Heart left ventricle (tissue), 16 donors: ENCODE measurements around the gene AGXT. TPM values are rescaled to one million over a fixed set of nuclear protein-coding genes. Genes with fewer than 3 reads are reported as not detected.

Experiments
- ATAC-seq, 4 donors: fragments of 200-7000 bp; cut with Tn5 transposase; one replicate each; pipeline ENCODE4 v1.9.1; 2020 to 2022; ENCODE audit warnings: moderate library complexity in 4 of 4, mild to moderate bottlenecking in 3 of 4, moderate number of reproducible peaks in 1 of 4
- DNase-seq, 5 donors: peaks; one replicate each; pipeline ENCODE4 v3.0.0-alpha.2; 2020
- H3K27ac ChIP-seq, 12 donors: fragments of 200-600 bp; sonication (generic) in 4 of 12; one replicate each; pipeline versions ENCODE4 v1.5.0 to v1.8.0; 2016 to 2022; ENCODE audit warnings: mild to moderate bottlenecking in 2 of 12
- H3K27me3 ChIP-seq, 9 donors: fragments of 200-600 bp; sonication (generic) in 2 of 9; one replicate each; pipeline versions ENCODE4 v1.5.1 to v1.8.0; 2016 to 2022; ENCODE audit warnings: mild to moderate bottlenecking in 3 of 9
- H3K36me3 ChIP-seq, 9 donors: fragments of 200-600 bp; sonication (generic) in 2 of 9; one replicate each; pipeline versions ENCODE4 v1.5.0 to v1.8.0; 2018 to 2022; ENCODE audit warnings: mild to moderate bottlenecking in 2 of 9
- H3K4me1 ChIP-seq, 12 donors: fragments of 200-600 bp; sonication (generic) in 4 of 12; one replicate each; pipeline versions ENCODE4 v1.5.0 to v1.8.0; 2016 to 2022; ENCODE audit warnings: mild to moderate bottlenecking in 3 of 12
- H3K4me3 ChIP-seq, 12 donors: fragments of 200-600 bp; sonication (generic) in 4 of 12; one replicate each; pipeline versions ENCODE4 v1.5.0 to v1.8.0; 2017 to 2022; ENCODE audit warnings: mild to moderate bottlenecking in 9 of 12, moderate library complexity in 4 of 12
- H3K9me3 ChIP-seq, 12 donors: fragments of 200-600 bp; sonication (generic) in 4 of 12; one replicate each; pipeline versions ENCODE4 v1.5.0 to v1.8.0; 2016 to 2022; ENCODE audit warnings: mild to moderate bottlenecking in 1 of 12
- POLR2A ChIP-seq, 2 donors: fragments of 450-650 bp; IDR thresholded peaks; one replicate each; pipeline ENCODE4 v1.6.1; 2017; ENCODE audit warnings: antibody characterized with exemption in 2 of 2, mild to moderate bottlenecking in 2 of 2, moderate library complexity in 2 of 2
- WGBS, 4 donors: extraction: QIAGEN DNeasy Blood & Tissue Kit in 2 of 4; methylation state at CpG; one replicate each; pipeline versions ENCODE4 v1.1.5 to v1.1.7; 2013 to 2018; 5-methylcytosine and 5-hydroxymethylcytosine counted together
- intact Hi-C, 10 donors: fragments of 100-400 bp; cut with DNase I; formaldehyde crosslinking; loops; one replicate each; pipeline versions ENCODE4 v1.11.1 to v1.14.2; 2022
- polyA plus RNA-seq, 2 donors: library from polyadenylated mRNA; stranded (reverse); fragments of 200-250 nt; gene quantifications; one replicate each; pipeline ENCODE4 v1.2.3, GENCODE V29; 2013
- total RNA-seq, 9 donors: library from RNA; depleted of rRNA in 2 of 9; stranded (reverse); fragments of >200 nt in 2 of 9; fragmentation: NEBNext Ultra II Directional in 3 of 9; extraction: Animal tissue kit (Norgen Biotek cat#: 25700) in 3 of 9; gene quantifications; one replicate each; pipeline versions ENCODE4 v1.1.0 to v1.2.4, GENCODE V29; 2016 to 2023
- TF ChIP-seq, protein P1 (sequence below), 12 donors: fragments of 200-600 bp; sonication (generic) in 4 of 12; IDR thresholded peaks; one replicate each; pipeline versions ENCODE4 v1.5.0 to v1.8.0; 2018 to 2022; ENCODE audit warnings: antibody characterized with exemption in 12 of 12, mild to moderate bottlenecking in 5 of 12
- donor health status: ischemic (EF 13 %, LVEDD 7.1; RV severe dilation, severe dysfunction).
- donor health status: healthy with polysubstance abuse.
- donor health status: DM: no; HTN: yes; CAD: no.
- donor health status: DM: no; HTN: no; CAD: no.
- donor health status: ischemic (EF 25% LVEDD 6.9; RV normal size, moderate dysfunction).
- donor health status: ischemic (EF 25% LVEDD 5.7; RV mildly dilated, moderate dysfunction).
- donor health status: healthy.
- donor health status: DM: yes; HTN: yes; CAD: no.
- donor health status: ischemic (EF 35%, LVEDD 5.7; RV mildly dilated, moderate dysfunction).
- donor health status: nonischemic (EF 11% LVEDD 7.7; RV severe dilation, severe dysfunction).
- donor health status: DM: yes; HTN: yes; CAD: no.
- donor health status: PGD.
- donor health status: ischemic (EF 29% LVEDD 5.4; RV normal size, mild dysfunction).
- donor health status: nonischemic (EF 23%, LVEDD 6.1; RV moderate dilation, normal function).

AGXT gene
- total and polyA plus RNA-seq, 11 donors: 0.06 TPM; not detected in 10

DNA sequence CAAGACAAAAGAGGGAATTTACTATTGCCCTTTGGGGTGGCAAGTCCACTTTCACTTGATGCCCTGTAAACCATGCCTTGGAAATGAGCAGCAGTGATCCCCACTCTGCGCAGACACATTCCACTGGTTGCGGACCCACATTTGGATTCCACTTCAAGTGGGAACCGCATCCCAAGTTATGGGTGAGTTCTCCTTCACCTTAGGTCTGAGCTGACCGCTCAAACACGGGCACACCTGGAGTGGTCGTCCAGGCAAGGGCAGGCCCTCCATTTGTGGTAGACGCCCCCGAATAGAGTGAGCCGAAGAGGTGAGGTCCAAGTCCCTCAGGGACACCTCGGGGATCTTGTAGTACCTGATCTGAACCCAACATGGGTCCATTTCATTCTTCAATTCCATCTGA, 9.8 kb upstream of the AGXT start:
- peaks cover 0 to 11% (median 0%) of the 10 kb centered on the region in 12 donors for H3K9me3 ChIP-seq
- H3K4me1 ChIP-seq: no peaks in the 10 kb centered on the region
- H3K36me3 ChIP-seq: no peaks in the 10 kb centered on the region
- 84 to 94% (median 89%) methylated on average over 10 of the region's 10 CpGs for WGBS, 4 donors
- intact Hi-C loops: loop anchor here in 5 of 10 donors (5.0 to 10.0 kb wide), 6 partner anchors 126 to 796 kb away; no protein-coding TSS in a partner anchor
- H3K4me3 ChIP-seq: no peak overlapping the region
- DNase-seq (no peak), ATAC-seq (no peak)
- no peaks in the 10 kb centered on the region for H3K27me3 ChIP-seq
- H3K27ac ChIP-seq: no peak overlapping the region
- TF ChIP-seq, protein P1, sequence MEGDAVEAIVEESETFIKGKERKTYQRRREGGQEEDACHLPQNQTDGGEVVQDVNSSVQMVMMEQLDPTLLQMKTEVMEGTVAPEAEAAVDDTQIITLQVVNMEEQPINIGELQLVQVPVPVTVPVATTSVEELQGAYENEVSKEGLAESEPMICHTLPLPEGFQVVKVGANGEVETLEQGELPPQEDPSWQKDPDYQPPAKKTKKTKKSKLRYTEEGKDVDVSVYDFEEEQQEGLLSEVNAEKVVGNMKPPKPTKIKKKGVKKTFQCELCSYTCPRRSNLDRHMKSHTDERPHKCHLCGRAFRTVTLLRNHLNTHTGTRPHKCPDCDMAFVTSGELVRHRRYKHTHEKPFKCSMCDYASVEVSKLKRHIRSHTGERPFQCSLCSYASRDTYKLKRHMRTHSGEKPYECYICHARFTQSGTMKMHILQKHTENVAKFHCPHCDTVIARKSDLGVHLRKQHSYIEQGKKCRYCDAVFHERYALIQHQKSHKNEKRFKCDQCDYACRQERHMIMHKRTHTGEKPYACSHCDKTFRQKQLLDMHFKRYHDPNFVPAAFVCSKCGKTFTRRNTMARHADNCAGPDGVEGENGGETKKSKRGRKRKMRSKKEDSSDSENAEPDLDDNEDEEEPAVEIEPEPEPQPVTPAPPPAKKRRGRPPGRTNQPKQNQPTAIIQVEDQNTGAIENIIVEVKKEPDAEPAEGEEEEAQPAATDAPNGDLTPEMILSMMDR (IDR thresholded peaks at IDR 0.05): no peak
- TF ChIP-seq POLR2A (IDR thresholded peaks at IDR 0.05): no peak

DNA sequence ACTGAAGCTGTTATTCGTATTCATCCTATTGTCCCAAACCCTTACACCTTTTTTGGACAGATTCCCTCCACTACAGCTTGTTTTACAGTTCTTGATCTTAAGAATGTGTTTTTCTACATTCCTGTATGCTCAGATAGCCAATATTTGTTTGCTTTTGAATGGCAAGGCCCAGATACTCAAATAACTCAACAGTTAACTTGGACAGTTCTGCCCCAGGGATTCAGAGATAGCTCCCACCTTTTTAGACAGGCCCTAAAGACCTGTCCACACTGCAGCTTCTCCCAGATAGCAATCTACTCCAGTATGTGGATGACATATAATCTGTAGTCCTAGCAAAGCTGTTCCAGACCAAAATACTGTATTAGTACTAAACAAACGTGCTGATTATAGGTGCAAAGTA, 7.1 kb upstream of the AGXT start:
- Histone ChIP-seq H3K27me3 (no peaks in the 10 kb centered on the region), H3K4me1 (no peaks in the 10 kb centered on the region), H3K9me3 (no peaks in the 10 kb centered on the region), H3K4me3 (no peak overlapping the region), H3K36me3 (no peaks in the 10 kb centered on the region), H3K27ac (no peak overlapping the region)
- no peak for ATAC-seq
- 84 to 93% (median 91%) methylated on average over 2 of the region's 2 CpGs for WGBS, 4 donors
- TF ChIP-seq, protein P1 (IDR thresholded peaks at IDR 0.05): no peak
- no peak for TF ChIP-seq POLR2A (IDR thresholded peaks at IDR 0.05)
- intact Hi-C loops: no loop called here
- DNase-seq: no peak

DNA sequence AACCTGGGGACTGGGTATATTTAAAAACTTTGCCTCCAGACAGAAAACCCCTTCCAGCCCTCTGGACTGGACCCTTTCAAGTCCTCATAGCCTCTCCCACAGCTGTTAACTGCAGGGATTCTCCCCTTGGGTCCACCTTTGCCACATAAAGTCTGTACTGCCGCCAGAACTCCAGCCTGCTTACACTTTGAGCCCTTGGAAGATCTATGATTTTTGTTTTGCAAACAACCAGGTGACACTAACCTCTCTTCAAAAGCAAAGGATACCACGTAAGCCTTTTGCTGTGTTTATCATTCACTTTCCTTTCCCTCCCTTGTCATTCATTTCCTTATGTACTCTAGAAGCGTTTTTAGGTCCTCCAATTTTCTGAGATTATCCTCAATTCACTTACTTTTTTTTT, 4.1 kb upstream of the AGXT start:
- Histone ChIP-seq H3K9me3 (no peaks in the 10 kb centered on the region), H3K36me3 (no peaks in the 10 kb centered on the region), H3K4me1 (no peaks in the 10 kb centered on the region), H3K27me3 (no peaks in the 10 kb centered on the region), H3K27ac (no peak overlapping the region), H3K4me3 (no peak overlapping the region)
- ATAC-seq (no peak), DNase-seq (no peak)
- TF ChIP-seq, protein P1 (IDR thresholded peaks at IDR 0.05): no peak
- no peak for TF ChIP-seq POLR2A (IDR thresholded peaks at IDR 0.05)
- intact Hi-C loops: no loop called here
- 79 to 84% (median 82%) methylated on average over 3 of the region's 3 CpGs for WGBS, 4 donors

DNA sequence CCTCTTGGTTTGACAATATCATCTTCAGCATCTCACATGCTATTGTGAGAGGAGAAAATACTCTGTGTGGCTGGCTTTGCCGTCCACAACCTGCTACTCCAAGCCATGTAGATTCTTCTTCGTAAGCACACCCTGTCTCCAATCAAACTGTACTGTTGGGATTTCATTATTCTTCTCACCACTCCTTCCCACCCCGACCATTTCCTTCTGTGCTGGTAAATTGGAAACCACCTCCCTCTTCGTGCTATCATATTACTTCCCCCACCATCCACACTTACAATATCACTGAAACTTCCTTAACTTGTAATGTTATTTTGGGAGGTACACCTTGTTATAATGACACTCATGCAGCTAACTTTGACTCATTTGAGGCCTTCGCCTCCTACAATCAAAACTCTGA, 3.2 kb upstream of the AGXT start:
- ATAC-seq: no peak
- H3K4me3 ChIP-seq: no peak overlapping the region
- no peaks in the 10 kb centered on the region for H3K9me3 ChIP-seq
- intact Hi-C loops: no loop called here
- H3K4me1 ChIP-seq: no peaks in the 10 kb centered on the region
- H3K36me3 ChIP-seq: no peaks in the 10 kb centered on the region
- TF ChIP-seq POLR2A (IDR thresholded peaks at IDR 0.05): no peak
- TF ChIP-seq, protein P1 (IDR thresholded peaks at IDR 0.05): no peak
- no peaks in the 10 kb centered on the region for H3K27me3 ChIP-seq
- DNase-seq: no peak
- 82 to 86% (median 83%) methylated on average over 5 of the region's 5 CpGs for WGBS, 4 donors
- no peak overlapping the region for H3K27ac ChIP-seq
